Stimulated activated naive CD4-positive, alpha-beta T cell (primary cell): ENCODE measurements around the gene ACTG1.
A peak's percentile ranks its signal among the peaks of the same experiment; 100 is the strongest.

Experiments
- DNase-seq, 6 experiments: peaks; one replicate each; lab custom pipeline; 2025; lab: John Stamatoyannopoulos, UW

Gene ACTG1

DNA sequence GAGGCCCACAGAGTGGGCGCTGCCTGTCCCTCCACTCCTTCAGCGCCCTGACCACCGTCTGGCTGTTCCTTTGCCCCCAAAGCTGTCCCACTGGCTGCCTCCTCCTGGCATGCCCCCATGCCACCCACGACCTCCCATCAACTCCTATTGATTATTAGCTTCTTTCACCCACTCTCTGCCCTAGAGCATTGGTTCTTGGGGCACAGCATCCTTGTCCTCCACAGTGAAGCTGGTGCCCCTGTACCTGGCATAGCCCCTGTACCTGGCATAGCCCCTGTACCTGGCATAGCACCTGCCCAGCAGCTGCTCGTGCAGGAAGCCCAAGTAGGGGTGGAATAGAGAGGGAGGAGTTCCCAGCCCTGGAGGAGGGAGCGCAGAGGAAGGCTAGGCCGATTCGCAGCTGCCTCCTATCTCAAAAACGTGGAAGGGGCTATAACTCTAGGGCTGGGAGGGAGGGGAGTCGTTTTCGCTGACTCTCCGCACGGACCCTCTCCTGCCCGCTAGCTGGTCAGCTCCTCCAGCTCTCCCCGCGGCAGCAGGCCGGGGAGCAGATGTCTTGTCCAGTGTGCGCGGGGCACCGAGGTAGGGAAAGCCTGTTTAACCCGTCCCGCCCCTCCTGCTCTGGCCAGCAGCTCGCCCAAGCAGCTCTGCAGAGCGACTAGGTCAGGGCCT lies 5.7 kb upstream of the ACTG1 start:
- peak in 1 of 6 experiments; percentile 12 for DNase-seq

DNA sequence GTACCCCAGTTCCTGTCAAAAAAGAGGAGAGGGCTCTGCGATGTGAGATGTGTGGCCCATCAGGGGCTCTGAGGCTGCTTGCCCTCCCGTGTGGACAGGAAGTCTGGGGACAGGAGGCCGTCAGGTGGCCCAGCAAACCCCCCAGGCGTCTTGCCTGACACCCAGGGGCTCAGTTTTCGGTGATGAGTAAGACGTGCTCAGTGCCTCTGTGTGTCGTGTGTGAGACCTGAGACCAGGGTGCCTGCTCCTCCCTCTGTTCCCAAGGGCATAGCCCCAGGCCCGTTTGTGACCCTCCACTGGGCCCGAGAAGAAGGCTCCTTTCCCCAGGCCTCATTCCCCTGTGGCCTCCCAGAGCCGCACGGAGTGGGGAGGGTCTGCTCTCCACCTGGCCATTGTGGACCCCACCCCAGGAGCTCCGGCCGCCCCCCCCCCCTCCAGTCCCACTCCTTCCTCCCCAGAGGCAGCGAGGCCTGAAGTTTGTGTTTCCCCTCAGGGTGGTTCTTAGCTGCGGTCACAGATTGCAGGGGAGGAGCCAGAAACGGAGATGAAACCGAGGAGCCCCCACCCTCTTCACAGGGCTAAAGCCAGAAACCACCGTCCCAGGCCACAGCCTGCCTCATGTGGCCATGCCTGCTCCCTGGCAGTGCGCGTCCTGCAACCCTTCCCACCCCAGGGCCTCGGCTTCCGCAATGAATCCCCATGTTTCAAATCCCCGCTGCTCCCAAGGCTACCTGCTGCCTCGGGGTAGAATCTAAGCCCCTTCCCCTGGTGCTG lies 4.9 kb upstream of the ACTG1 start:
- DNase-seq: no peak

DNA sequence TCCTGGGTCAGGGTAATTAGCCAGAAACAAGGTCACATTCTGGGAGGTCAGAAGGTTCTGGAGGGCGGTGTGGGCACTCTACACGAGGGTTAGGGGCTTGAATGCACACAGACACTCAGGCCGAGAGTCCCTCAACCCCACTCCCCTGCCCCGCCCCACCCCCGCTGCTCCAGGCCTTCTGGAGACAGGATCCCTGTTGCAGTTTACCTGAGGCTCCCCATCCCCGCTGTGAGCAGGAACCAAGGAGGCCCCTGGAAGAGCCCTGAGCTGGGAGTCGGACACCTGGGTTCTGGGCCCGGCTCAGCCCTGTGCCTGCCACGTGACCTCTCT lies 4.4 kb upstream of the ACTG1 start:
- no peak for DNase-seq

DNA sequence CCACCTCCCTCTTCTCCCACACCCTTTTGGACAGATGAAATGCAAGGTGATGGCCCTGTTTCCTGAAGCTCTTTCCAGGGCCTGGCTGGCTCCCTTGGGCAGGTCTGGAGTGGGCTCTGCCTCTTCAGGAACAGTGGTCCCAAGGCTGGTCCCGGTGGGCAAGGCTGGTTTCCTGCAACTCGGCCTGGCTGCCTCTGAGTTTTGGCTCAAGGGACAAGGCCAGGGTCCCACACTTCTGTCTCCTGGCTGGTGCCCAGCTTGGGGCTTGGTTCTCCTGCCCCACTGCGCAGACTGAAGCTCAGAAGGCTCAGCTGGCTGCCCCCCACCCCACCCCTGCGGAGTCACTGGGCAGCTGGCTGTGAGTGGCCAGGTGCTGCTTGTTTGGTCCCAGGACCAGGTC lies 3.8 kb upstream of the ACTG1 start:
- no peak for DNase-seq

DNA sequence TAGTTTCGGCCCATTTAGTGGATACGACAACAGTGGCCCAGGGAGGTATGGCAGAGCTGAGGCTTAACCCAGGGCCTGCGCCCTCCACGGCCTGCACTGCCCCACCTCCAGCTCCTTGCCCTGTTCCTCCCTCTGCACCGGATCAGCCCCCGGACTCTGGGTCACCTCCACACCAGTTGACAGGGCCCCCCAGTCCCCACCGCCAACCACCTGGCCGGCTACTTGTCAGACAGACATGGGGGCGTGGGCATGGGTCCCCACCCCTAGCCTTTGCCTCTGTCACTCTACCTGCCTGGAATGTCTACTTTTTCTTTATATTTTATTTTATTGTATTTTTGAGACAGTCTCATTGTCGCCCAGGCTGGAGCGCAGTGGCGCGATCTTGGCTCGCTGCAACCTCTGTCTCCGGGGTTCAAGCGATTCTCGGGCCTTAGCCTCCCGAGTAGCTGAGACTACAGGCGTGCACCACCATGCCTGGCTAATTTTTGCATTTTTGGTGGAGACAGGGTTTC lies 3.0 kb upstream of the ACTG1 start:
- peak in 2 of 6 experiments; percentile 36 to 39 for DNase-seq

DNA sequence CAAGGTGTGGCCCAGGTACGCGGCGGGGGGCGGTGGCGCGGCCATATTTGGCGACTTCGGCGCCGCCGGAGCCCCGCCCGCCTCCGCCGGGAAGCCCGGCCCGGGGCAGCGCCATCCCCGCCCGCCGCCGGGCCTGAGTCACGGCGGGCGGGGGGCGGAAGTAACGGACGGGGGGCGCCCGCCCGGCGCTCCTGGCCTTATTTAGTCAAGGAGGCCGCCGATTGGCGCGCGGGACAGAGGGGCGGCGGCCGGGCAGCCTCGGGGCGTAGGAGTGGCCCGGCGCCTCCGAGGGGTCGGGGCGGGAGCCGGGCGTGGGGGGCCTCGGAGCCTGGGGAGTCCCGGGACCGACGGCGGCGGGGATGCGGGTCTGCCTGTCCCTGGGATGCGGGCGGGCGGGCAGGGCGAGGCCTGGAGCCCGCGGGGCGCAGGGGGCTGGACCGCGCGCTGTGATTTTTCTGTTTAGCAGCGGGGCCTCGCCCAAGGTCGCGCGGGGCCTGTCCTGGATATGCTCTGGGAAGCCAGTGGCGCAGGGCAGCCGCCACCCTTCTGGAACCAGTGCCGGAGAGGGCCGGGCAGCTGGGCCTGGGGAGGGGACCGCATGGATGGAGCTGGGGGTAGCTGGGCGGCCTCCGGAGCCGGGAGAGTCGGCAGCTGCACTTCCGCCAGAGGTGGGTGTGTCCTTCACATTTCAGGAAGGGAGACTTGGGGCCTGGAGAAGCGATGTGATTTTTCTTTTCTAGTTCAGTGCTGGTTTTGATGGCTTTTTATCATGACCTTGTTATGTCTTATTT lies 2.3 kb upstream of the ACTG1 start:
- peak; percentile 15 to 63 (median 44) for DNase-seq

DNA sequence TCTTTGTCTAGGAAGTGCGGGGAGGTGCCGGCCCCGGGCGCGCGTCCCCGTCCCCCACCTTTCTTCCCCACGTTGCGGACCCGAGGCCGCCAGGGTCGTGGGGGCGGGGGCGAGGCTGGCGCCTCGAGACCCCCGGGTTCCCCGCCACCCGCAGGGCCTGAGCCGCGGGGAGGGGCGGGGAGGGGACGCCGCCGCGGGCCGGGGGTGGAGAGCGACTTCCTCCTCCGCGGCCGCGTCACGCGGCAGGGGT lies 1.8 kb upstream of the ACTG1 start:
- DNase-seq: peak in 1 of 6 experiments; percentile 49

DNA sequence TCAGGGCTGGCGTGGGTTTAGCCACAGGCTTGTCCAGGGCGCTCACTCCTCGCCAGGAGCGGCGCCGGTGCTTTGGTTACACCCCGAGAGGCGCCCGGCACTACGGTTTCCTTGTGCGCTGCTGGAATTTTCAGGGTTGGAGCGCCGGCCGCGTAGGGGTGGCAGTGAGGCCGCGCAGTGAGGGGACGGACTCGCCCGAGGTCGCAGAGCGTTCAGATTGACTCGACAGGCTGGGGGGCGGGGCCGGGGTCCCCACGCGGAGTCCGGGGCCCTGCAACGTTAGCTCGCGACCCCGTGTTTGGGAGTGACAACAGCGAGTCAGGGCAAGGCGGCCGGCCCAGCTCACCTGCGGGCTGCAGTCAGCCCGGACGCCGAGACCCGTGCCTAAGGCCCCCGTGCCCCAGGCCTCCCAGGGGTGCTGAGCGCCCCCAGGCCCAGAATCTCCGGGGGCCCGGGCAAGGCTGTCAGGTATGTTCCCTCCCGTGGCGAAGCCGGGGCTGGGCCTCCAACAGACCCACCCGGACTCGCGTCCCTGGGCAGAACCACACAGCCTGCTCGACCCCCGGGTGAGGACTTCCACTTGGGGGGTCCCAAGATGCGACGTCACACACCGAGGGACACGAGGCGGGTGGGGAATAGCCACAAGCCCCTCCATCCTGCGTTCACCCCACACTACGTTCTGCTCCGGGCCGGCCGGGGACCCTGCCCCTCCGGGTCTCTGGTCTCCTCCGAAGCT lies 1.3 kb upstream of the ACTG1 start:
- DNase-seq: peak in 5 of 6 experiments; percentile 12 to 68 (median 46)

DNA sequence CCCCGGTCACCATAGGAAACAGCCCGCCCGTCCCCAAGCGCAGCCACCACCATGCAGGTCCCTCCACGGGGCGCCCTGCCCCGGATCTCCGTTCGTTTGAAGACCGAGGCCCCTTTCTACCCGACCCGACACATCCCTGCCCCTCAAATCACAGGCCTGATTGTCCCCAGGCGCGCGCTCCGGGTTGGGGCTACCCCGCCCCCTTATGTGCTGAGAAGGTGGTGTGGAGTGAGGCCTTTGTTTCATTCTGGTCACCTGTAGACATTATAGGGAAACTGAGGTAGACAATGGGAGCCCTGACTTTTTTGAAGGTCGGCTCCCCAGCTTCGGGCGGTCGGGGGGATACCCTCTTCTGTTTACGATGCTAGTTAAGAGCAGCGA lies 763 bp upstream of the ACTG1 start:
- peak; percentile 17 to 72 (median 58) for DNase-seq

DNA sequence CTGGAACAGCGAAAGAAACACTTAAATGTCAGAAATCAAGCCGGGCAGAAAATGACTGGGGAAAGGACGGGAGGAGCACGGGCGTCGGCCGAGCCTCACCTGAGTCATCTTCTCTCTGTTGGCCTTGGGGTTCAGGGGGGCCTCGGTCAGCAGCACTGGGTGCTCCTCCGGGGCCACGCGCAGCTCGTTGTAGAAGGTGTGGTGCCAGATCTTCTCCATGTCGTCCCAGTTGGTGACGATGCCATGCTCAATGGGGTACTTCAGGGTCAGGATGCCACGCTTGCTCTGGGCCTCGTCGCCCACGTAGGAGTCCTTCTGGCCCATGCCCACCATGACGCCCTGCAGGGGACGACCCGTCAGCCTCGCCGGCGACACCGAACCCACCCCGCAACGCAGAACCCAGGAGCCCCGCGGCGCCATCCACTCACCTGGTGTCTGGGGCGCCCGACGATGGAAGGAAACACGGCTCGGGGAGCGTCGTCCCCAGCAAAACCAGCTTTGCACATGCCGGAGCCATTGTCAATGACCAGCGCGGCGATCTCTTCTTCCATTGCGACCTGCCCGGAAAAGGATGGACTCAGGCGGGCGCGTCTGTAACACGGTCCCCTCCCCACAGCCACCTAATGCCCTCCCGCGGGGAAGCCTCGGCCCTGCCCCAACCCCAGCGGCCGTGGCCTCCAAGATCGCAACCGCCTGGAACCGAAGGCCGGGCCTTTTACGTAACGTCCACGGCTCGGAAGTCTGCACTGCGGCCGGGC lies 616 bp downstream of the ACTG1 start:
- peak; percentile 6 to 70 (median 44) for DNase-seq

DNA sequence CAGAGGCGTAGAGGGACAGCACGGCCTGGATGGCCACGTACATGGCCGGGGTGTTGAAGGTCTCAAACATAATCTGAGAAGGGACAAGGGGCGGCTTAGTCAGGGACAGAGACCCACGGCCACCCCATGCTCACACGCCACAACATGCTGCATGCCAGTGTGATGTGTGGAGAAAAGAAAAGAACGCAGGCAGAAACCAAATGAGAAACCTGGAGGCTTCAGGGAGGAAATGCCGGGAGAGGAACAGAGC lies 1.1 kb downstream of the ACTG1 start:
- peak in 1 of 6 experiments; percentile 56 for DNase-seq

DNA sequence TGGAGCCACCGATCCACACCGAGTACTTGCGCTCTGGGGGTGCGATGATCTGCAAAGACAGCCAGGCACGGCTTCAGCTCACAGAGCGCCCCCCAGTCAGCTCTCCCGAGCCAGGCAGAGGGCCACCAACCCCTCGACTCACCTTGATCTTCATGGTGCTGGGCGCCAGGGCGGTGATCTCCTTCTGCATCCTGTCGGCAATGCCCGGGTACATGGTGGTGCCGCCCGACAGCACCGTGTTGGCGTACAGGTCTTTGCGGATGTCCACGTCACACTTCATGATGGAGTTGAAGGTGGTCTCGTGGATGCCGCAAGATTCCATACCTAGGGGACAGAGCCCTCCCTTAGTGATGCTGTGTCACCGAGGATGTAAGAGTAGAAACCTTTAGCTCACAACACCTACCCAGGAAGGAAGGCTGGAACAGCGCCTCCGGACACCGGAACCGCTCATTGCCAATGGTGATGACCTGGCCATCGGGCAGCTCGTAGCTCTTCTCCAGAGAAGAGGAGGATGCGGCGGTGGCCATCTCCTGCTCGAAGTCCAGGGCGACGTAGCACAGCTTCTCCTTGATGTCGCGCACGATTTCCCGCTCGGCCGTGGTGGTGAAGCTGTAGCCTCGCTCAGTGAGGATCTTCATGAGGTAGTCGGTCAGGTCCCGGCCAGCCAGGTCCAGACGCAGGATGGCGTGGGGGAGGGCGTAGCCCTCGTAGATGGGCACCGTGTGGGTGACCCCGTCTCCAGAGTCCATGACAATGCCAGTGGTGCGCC lies 1.6 kb downstream of the ACTG1 start:
- DNase-seq: peak; percentile 10 to 71 (median 50)

DNA sequence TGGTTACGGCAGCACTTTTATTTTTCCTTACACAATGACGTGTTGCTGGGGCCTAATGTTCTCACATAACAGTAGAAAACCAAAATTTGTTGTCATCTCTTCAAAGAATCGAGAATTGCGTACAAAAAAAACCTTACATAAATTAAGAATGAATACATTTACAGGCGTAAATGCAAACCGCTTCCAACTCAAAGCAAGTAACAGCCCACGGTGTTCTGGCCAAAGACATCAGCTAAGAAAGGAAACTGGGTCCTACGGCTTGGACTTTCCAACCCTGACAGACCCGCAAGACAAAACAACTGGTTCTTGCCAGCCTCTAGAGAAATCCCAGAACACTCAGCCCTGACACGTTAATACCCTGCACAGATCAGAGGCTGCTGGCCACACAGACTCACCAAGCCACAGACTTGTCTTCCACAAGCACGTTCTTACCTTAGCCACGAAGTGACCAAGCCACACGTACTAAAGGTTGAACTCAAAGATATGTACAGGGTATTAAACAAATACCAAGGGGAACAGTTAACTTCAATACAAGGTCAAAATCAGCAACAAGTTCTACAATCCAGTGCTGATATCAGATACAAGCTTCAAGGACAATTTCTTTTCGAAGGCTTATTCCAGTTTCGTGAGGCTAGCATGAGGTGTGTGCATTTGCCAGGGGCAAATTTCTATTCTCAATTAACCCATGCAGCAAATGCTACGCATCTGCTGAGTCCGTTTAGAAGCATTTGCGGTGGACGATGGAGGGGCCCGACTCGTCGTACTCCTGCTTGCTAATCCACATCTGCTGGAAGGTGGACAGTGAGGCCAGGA lies 2.4 kb downstream of the ACTG1 start:
- DNase-seq: peak in 3 of 6 experiments; percentile 24 to 67 (median 47)

DNA sequence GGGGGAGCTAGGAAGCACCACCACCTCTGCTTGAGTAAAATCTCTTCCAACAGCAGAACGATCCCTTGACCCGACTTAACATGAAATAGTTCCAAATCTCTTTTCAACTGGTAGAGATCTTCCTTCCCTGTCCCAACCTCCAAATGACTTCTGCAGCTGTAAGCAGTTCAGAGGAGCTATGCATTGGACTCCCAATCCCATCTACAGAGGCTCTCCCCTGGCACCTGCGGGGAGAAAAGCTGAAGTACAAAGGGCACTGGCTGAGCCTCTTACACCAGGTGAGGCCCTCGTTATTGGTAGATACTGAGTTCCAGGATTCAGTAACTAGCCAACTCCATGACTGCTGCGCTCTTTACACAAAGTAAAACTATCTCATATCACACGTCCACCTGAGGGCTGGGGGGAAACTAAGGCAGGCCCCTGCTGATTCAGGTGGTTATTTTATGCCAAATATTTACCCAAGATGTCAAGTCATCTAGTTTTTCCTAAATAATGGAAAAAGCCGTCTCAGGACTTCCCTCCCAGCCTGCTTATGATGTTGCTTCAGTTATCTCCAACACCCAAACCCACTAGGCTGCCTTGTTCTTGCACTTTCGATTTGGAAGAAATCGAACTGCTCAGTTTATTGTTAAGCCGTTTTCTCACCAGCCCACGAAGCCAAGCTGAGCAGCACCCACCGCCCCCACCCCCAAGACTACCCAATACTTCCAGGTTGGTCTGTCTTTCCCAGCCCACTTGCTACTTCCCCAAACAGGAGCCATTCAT lies 3.2 kb downstream of the ACTG1 start:
- DNase-seq: peak in 5 of 6 experiments; percentile 10 to 72 (median 44)

DNA sequence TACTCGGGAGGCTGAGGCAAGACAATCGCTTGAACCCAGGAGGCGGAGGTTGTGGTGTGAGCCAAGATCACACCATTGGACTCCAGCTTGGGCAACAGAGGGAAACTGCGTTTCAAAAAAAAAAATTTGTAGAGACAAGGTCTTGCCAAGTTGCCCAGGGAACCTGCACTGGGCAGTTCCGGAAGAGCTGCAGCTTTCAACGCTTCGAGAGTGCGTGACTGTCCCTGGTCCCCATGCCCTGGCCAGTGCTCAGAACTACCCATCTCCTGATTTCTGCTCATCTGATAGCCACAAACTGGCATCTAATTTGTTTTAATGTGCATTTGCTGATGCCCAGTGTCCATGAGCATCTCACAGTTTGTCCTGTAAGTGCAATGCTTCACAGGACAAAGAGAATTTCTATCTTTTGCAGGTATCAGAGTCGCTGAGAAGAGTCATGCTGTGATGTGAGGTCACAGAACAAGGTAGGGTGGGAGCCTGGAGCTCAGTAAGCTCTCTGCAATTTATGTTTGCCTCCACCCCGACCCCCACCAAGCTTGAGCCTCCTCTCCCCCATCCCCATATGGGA lies 3.9 kb downstream of the ACTG1 start:
- peak in 1 of 6 experiments; percentile 12 for DNase-seq

DNA sequence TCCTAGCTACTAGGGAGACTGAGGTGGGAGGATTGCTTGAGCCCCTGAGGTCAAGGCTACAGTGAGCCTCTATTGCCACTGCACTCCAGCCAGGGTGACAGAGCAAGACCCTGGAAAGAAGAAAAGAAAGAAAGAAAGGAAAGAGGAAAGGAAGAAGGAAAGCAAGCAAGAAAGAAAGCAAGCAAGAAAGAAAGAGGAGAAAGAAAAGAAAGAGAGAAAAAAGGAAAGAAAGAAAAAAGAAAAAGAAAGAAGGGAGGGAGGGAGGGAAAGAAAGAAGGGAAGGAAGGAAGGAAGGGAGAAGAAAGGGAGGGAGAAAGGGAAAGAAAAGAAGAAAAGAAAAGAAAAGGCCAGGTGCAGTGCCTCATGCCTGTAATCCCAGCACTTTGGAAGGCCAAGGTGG lies 9.0 kb downstream of the ACTG1 start:
- DNase-seq: no peak

DNA sequence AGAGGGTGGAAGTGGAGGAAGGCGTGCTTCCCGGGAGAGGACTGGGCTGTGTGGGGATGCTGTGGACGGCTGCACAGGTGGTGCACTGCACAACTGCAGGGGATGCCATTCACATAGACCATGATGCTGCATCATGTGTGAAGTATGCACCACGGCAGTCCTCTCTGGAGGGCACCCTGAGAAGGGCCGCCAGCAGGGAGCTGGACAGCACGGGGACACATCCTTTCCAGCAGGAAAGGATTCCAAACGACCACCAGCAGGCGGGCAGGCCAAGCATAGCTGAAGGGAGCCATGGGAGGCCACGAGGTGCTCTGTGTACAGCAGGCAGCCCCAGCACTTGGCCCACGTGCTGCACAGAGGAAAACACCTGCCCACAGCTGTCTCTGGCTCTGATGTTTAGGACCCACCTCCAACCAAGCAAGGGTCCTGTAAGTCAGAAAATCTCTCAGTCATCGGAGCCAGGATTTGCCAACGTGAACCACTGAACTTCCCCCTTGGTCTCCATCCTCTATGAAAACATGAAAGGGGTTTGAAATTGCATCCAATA lies 10.1 kb downstream of the ACTG1 start:
- no peak for DNase-seq

DNA sequence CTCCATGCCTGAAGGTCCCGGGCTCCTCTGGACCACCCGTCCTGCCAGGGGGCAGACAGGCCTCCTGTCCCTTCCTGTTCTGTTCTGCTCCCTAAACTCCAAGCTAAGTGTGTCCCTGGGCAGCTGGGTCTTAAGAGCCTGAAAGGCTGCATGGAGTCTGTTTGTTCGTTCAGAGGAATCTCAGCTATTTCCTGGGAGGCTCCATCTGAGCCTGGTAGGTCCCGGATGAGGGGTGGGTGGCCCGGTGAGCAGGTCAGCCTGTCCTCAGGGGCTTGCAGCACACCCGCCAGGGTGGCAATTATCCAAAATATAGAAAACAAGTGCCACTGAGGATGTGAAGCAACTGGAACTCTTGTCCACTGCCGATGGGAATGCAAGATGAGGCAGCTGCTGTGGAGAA lies 12.6 kb downstream of the ACTG1 start:
- DNase-seq: no peak

DNA sequence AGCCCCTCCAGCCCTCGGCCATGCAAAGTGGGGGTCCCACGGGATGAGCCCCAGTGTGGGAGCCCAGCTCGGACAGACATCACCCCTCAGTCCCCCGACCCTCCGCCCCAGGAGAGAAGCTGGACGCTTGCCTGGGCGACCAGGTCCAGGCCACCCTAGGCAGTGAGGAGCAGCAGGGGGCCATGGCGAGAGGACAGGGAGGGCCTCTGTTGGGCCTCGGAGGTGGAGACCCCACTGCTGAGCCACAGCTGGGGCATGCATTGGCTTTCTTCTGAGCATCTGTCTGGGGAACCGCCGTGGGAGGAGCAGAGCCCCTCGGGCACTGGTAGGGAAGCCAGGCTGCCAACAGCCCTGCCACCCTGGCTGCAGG lies 13.0 kb downstream of the ACTG1 start:
- DNase-seq: no peak
